Urinary bladder (tissue), 4 donors: ENCODE measurements around the gene KCNJ12. TPM values are rescaled to one million over a fixed set of nuclear protein-coding genes. Genes with fewer than 3 reads are reported as not detected.
A peak's percentile ranks its signal among the peaks of the same experiment; 100 is the strongest.
"Not testable (repeated sequence)": the region's sequence is repeated elsewhere in the genome, so short reads cannot be mapped to it uniquely, and the experiment has no call there.

Experiments used
- DNase-seq: peaks from one replicate; pipeline ENCODE4 v3.0.0-alpha.2; 2015; ENCODE audit errors: extremely low spot score
- H3K27ac ChIP-seq: one replicate; pipeline ENCODE4 v1.5.1; 2013; ENCODE audit warnings: low read depth, mild to moderate bottlenecking, moderate library complexity
- H3K36me3 ChIP-seq: one replicate; pipeline ENCODE4 v1.6.1; 2013; ENCODE audit warnings: mild to moderate bottlenecking, moderate library complexity; ENCODE audit not compliant: insufficient read depth
- H3K4me1 ChIP-seq: one replicate; pipeline ENCODE4 v1.6.1; 2013; ENCODE audit warnings: mild to moderate bottlenecking, moderate library complexity; ENCODE audit not compliant: insufficient read depth
- H3K4me3 ChIP-seq: one replicate; pipeline ENCODE4 v1.5.1; 2013; ENCODE audit warnings: low read depth, low read length
- WGBS: extraction: QIAGEN DNeasy Blood & Tissue Kit; methylation state at CpG from one replicate; pipeline ENCODE4 v1.1.7; 2013; 5-methylcytosine and 5-hydroxymethylcytosine counted together
- polyA plus RNA-seq: library from polyadenylated mRNA; stranded (reverse); fragments of 200-250 nt; gene quantifications from one replicate; pipeline ENCODE4 v1.2.3, GENCODE V29; 2013
- total RNA-seq: library from RNA; depleted of rRNA; stranded (reverse); fragments of >200 nt; gene quantifications from one replicate; pipeline ENCODE4 v1.2.3, GENCODE V29; 2014
- donor health status: healthy with polysubstance abuse.
- donor health status: healthy.

KCNJ12 gene
- total RNA-seq (4.1 TPM), polyA plus RNA-seq (1.5 TPM)

- no peaks in the 10 kb centered on the region for H3K36me3 ChIP-seq
- H3K27ac ChIP-seq, result no peak within 1 kb of the TSS
- no peak for DNase-seq
- no peaks in the 10 kb centered on the region for H3K4me1 ChIP-seq
- peak within 1 kb of the TSS; percentile 34 for H3K4me3 ChIP-seq
- 2% methylated on average over 82 of the region's 82 CpGs for WGBS
These were observed at the start of gene KCNJ12 for GRCh38 chr17:21376081-21376758. KCNJ12 (plus strand) TSS chr17:21376357; CDS start chr17:21415343, 38,986 bp downstream.

- not testable (repeated sequence) for H3K4me3 ChIP-seq, H3K27ac ChIP-seq, DNase-seq, H3K36me3 ChIP-seq, H3K4me1 ChIP-seq
- 77% methylated on average over 1 of the region's 1 CpG for WGBS
These were observed 48.2 kb upstream of the KCNJ12 start for GRCh38 chr17:21327921-21328320.

GRCh38 chr17:21328778-21329177, 47.4 kb upstream of the KCNJ12 start:
- not testable (repeated sequence) for H3K27ac ChIP-seq, DNase-seq, H3K4me1 ChIP-seq, H3K36me3 ChIP-seq, H3K4me3 ChIP-seq
- 67% methylated on average over 2 of the region's 2 CpGs for WGBS

GRCh38 chr17:21330436-21331160, 45.6 kb upstream of the KCNJ12 start:
- Histone ChIP-seq H3K36me3 (no peaks in the 10 kb centered on the region), H3K4me3 (no peak overlapping the region), H3K4me1 (no peaks in the 10 kb centered on the region), H3K27ac (no peak overlapping the region)
- DNase-seq, result no peak
- 82% methylated on average over 9 of the region's 9 CpGs for WGBS

- DNase-seq, H3K4me1 ChIP-seq, H3K4me3 ChIP-seq, H3K36me3 ChIP-seq, H3K27ac ChIP-seq: not testable (repeated sequence)
- WGBS, result 83% methylated on average over 4 of the region's 4 CpGs
These were observed 39.4 kb upstream of the KCNJ12 start for GRCh38 chr17:21336541-21337294.

GRCh38 chr17:21337981-21338625, 38.1 kb upstream of the KCNJ12 start:
- not testable (repeated sequence) for H3K27ac ChIP-seq, H3K36me3 ChIP-seq, H3K4me3 ChIP-seq, DNase-seq, H3K4me1 ChIP-seq
- WGBS, result 70% methylated on average over 8 of the region's 8 CpGs

- H3K36me3 ChIP-seq, result no peaks in the 10 kb centered on the region
- 49% methylated on average over 7 of the region's 7 CpGs for WGBS
These were observed 37.1 kb upstream of the KCNJ12 start for GRCh38 chr17:21339011-21339410.

GRCh38 chr17:21339571-21339970, 36.6 kb upstream of the KCNJ12 start:
- not testable (repeated sequence) for DNase-seq, H3K27ac ChIP-seq, H3K36me3 ChIP-seq, H3K4me3 ChIP-seq, H3K4me1 ChIP-seq
- WGBS, result 89% methylated on average over 11 of the region's 11 CpGs

More at GRCh38 chr17:21339011-21339410, 37.1 kb upstream of the KCNJ12 start:
- no peak overlapping the region for H3K27ac ChIP-seq
- no peak for DNase-seq
- H3K4me3 ChIP-seq, result no peak overlapping the region
- H3K4me1 ChIP-seq, result no peaks in the 10 kb centered on the region

- DNase-seq, H3K27ac ChIP-seq, H3K36me3 ChIP-seq, H3K4me1 ChIP-seq, H3K4me3 ChIP-seq: not testable (repeated sequence)
- 84% methylated on average over 6 of the region's 6 CpGs for WGBS
These were observed 35.8 kb upstream of the KCNJ12 start for GRCh38 chr17:21340407-21340806.

- not testable (repeated sequence) for DNase-seq
These were observed 34.9 kb upstream of the KCNJ12 start for GRCh38 chr17:21341279-21341678.

GRCh38 chr17:21341925-21342540, 34.1 kb upstream of the KCNJ12 start:
- WGBS, result 75% methylated on average over 8 of the region's 8 CpGs
- not testable (repeated sequence) for H3K4me3 ChIP-seq, DNase-seq

More at GRCh38 chr17:21341279-21341678, 34.9 kb upstream of the KCNJ12 start:
- H3K4me3 ChIP-seq, H3K4me1 ChIP-seq, H3K27ac ChIP-seq, H3K36me3 ChIP-seq: not testable (repeated sequence)
- 70% methylated on average over 4 of the region's 4 CpGs for WGBS

GRCh38 chr17:21343061-21343949, 32.9 kb upstream of the KCNJ12 start:
- WGBS, result 63% methylated on average over 10 of the region's 11 CpGs
- H3K36me3 ChIP-seq, H3K27ac ChIP-seq, H3K4me3 ChIP-seq, H3K4me1 ChIP-seq, DNase-seq: not testable (repeated sequence)

More at GRCh38 chr17:21341925-21342540, 34.1 kb upstream of the KCNJ12 start:
- not testable (repeated sequence) for H3K36me3 ChIP-seq, H3K4me1 ChIP-seq, H3K27ac ChIP-seq
